GM23248 (cell line): ENCODE data around the gene CDK16. TPM values are rescaled to one million over a fixed set of nuclear protein-coding genes. Genes with fewer than 3 reads are reported as not detected.
A peak's percentile ranks its signal among the peaks of the same experiment; 100 is the strongest.

Experiments used
- DNase-seq: peaks from one replicate; pipeline ENCODE4 v3.0.0-alpha.2; 2015
- H2AFZ ChIP-seq: fragments of 200-600 bp; sonication (generic); 2 replicates; pipeline ENCODE4 v1.6.1; 2016; ENCODE audit warnings: antibody characterized with exemption
- H3F3A ChIP-seq: fragments of 200-600 bp; sonication (generic); 2 replicates; pipeline ENCODE4 v1.6.1; 2016; ENCODE audit warnings: mild to moderate bottlenecking, antibody characterized with exemption, mixed run types; ENCODE audit not compliant: insufficient read depth
- H3K27ac ChIP-seq: fragments of 200-600 bp; sonication (generic); 2 replicates; pipeline ENCODE4 v1.5.1; 2016; ENCODE audit warnings: mild to moderate bottlenecking
- H3K27me3 ChIP-seq: fragments of 200-600 bp; sonication (generic); replicated peaks from 2 replicates; pipeline ENCODE4 v1.6.1; 2016; ENCODE audit warnings: mild to moderate bottlenecking; ENCODE audit not compliant: insufficient read depth
- H3K36me3 ChIP-seq: fragments of 200-600 bp; sonication (generic); 2 replicates; pipeline ENCODE4 v1.6.1; 2016; ENCODE audit warnings: low read depth, mild to moderate bottlenecking
- H3K4me1 ChIP-seq: fragments of 200-600 bp; sonication (generic); 2 replicates; pipeline ENCODE4 v1.6.1; 2016; ENCODE audit warnings: mild to moderate bottlenecking; ENCODE audit not compliant: insufficient read depth
- H3K4me2 ChIP-seq: fragments of 200-600 bp; sonication (generic); one replicate; pipeline ENCODE4 v1.6.1; 2016; ENCODE audit warnings: mild to moderate bottlenecking; ENCODE audit not compliant: unreplicated experiment
- H3K4me3 ChIP-seq: fragments of 200-600 bp; sonication (generic); 2 replicates; pipeline ENCODE4 v1.5.1; 2016; ENCODE audit warnings: mild to moderate bottlenecking
- H3K79me2 ChIP-seq: fragments of 200-600 bp; sonication (generic); 2 replicates; pipeline ENCODE4 v1.6.1; 2016; ENCODE audit warnings: mild to moderate bottlenecking; ENCODE audit not compliant: insufficient read depth
- H3K9ac ChIP-seq: fragments of 200-600 bp; sonication (generic); 2 replicates; pipeline ENCODE4 v1.6.1; 2016; ENCODE audit warnings: mild to moderate bottlenecking
- H3K9me2 ChIP-seq: fragments of 200-600 bp; sonication (generic); 2 replicates; pipeline ENCODE4 v1.6.1; 2016; ENCODE audit warnings: mixed run types, mild to moderate bottlenecking, moderate library complexity; ENCODE audit not compliant: insufficient read depth
- H3K9me3 ChIP-seq: fragments of 200-600 bp; sonication (generic); one replicate; pipeline ENCODE4 v1.6.1; 2017; ENCODE audit warnings: low read depth
- H4K20me1 ChIP-seq: fragments of 200-600 bp; sonication (generic); 2 replicates; pipeline ENCODE4 v1.6.0; 2016; ENCODE audit not compliant: insufficient read depth
- EZH2 ChIP-seq: fragments of 200-600 bp; sonication (generic); IDR thresholded peaks from 2 replicates; pipeline ENCODE4 v1.6.1; 2018; ENCODE audit warnings: antibody characterized with exemption, mild to moderate bottlenecking; ENCODE audit not compliant: insufficient read depth, poor library complexity, severe bottlenecking
- EZH2phosphoT487 ChIP-seq: fragments of 200-600 bp; sonication (generic); IDR thresholded peaks from 2 replicates; pipeline ENCODE4 v1.6.1; 2018; ENCODE audit warnings: antibody characterized with exemption, moderate library complexity, mild to moderate bottlenecking, low read depth; ENCODE audit not compliant: insufficient read depth
- WGBS, 2 experiments: methylation state at CpG; one replicate each; pipeline ENCODE4 v1.1.6; 2015 to 2017; ENCODE audit warnings: low lambda C conversion rate in 2 of 2, low coverage in 1 of 2; ENCODE audit errors: missing lambda C conversion rate in 2 of 2; 5-methylcytosine and 5-hydroxymethylcytosine counted together
- in situ Hi-C: fragments of 300-500 bp; cut with MboI; formaldehyde crosslinking; loops from 2 replicates; pipeline ENCODE4 v1.15.0; 2020
- polyA plus RNA-seq: library from polyadenylated mRNA; unstranded; fragments of >200 nt; fragmentation: Nextera tagmentation; extraction: Ambion mirVana; gene quantifications from 2 replicates; pipeline ENCODE4 v1.2.1, GENCODE V29; 2016
- total RNA-seq: library from RNA; depleted of rRNA; stranded (reverse); fragments of >200 nt; shearing (Covaris generic); gene quantifications from 2 replicates; pipeline ENCODE4 v1.2.3, GENCODE V29; 2014

Gene CDK16
- total and polyA plus RNA-seq, 2 experiments from 2014 or later = 97.8 to 103 TPM

DNA sequence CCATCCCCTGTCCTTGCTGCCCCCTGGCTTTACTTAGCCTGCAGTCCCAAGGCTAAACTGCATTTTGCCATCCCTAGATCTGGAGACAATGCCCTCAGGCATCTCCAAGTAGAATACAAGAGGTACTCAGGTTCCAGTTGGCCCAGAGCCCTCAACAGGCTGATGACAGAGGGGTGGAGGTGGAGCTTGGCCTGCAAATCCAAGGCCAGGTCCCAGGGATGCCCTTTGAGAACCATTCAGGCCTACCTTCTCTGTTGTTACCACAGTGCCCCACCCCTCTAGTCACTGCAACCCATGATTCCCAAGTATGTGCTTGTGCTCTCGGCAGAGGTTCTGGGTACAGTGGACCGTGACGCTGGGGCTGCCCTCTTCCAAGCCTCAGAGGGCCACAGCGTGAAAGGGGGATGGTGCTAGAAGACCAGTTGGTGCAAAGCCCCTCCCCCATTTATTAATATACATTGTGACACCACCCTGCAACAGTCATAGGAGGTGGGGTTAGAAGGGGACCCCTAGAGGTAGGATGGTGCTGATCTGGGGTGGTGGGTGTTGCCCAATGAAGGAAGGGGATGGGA lies 31.3 kb upstream of the CDK16 start:
- Histone ChIP-seq H3F3A (no peaks in the 10 kb centered on the region), H4K20me1 (no peaks in the 10 kb centered on the region), H3K9ac (no peak overlapping the region), H3K9me3 (no peaks in the 10 kb centered on the region), H3K4me2 (no peak overlapping the region), H2AFZ (no peak overlapping the region), H3K36me3 (no peaks in the 10 kb centered on the region), H3K4me1 (0 out of 2 replicates have a peak, but pooled peaks cover 4% of the 10 kb centered on the region), H3K27ac (no peak overlapping the region), H3K9me2 (no peaks in the 10 kb centered on the region), H3K79me2 (peaks cover 14% of the 10 kb centered on the region), H3K4me3 (no peak overlapping the region), H3K27me3 (no peaks in the 10 kb centered on the region)
- no peak for TF ChIP-seq EZH2
- TF ChIP-seq EZH2phosphoT487 = no peak
- in situ Hi-C loops = no loop called here
- no peak for DNase-seq
- 98 to 100% methylated on average over 3 to 4 of the region's 4 CpGs for WGBS, 2 experiments

GRCh38 chrX:47189906-47190305 lies 28.6 kb upstream of the CDK16 start:
- Histone ChIP-seq H3K9me2 (no peaks in the 10 kb centered on the region), H3K79me2 (peaks cover 26% of the 10 kb centered on the region), H3F3A (0 out of 2 replicates have a peak, but pooled peaks cover 6% of the 10 kb centered on the region), H3K4me2 (no peak overlapping the region), H3K4me1 (peaks cover 8% of the 10 kb centered on the region; the same call in 1 of the 2 replicates), H3K9ac (no peak overlapping the region), H3K36me3 (no peaks in the 10 kb centered on the region), H3K9me3 (no peaks in the 10 kb centered on the region), H3K27ac (no peak overlapping the region), H4K20me1 (no peaks in the 10 kb centered on the region), H2AFZ (no peak overlapping the region), H3K27me3 (no peaks in the 10 kb centered on the region), H3K4me3 (no peak overlapping the region)
- DNase-seq = no peak
- 62 to 67% methylated on average over 18 to 19 of the region's 19 CpGs for WGBS, 2 experiments
- TF ChIP-seq EZH2 (no peak), EZH2phosphoT487 (no peak)
- in situ Hi-C loops = no loop called here

GRCh38 chrX:47190445-47191269 lies 27.8 kb upstream of the CDK16 start:
- in situ Hi-C loops = no loop called here
- Histone ChIP-seq H3K9me3 (no peaks in the 10 kb centered on the region), H3K79me2 (peaks cover 34% of the 10 kb centered on the region), H3F3A (0 out of 2 replicates have a peak, but pooled peaks cover 6% of the 10 kb centered on the region), H3K4me2 (peak overlapping the region; percentile 86), H3K27ac (peak overlapping the region; percentile 58), H2AFZ (peak overlapping the region; percentile 91), H4K20me1 (no peaks in the 10 kb centered on the region), H3K4me1 (peaks cover 12% of the 10 kb centered on the region; the same call in 1 of the 2 replicates), H3K9ac (peak overlapping the region; percentile 91), H3K4me3 (peak overlapping the region; percentile 91), H3K36me3 (no peaks in the 10 kb centered on the region), H3K9me2 (no peaks in the 10 kb centered on the region), H3K27me3 (no peaks in the 10 kb centered on the region)
- no peak for TF ChIP-seq EZH2phosphoT487
- TF ChIP-seq EZH2 = no peak
- peak; percentile 91 for DNase-seq
- 4 to 5% methylated on average over 26 to 29 of the region's 40 CpGs for WGBS, 2 experiments

- TF ChIP-seq EZH2 (no peak), EZH2phosphoT487 (no peak)
- Histone ChIP-seq H3K4me2 (peak overlapping the region; percentile 86), H3K9me3 (no peaks in the 10 kb centered on the region), H4K20me1 (no peaks in the 10 kb centered on the region), H3K79me2 (peaks cover 40% of the 10 kb centered on the region), H3K4me1 (peaks cover 19% of the 10 kb centered on the region; the same call in 1 of the 2 replicates), H3F3A (0 out of 2 replicates have a peak, but pooled peaks cover 6% of the 10 kb centered on the region), H3K36me3 (no peaks in the 10 kb centered on the region), H3K9ac (peak overlapping the region; percentile 91), H2AFZ (peak overlapping the region; percentile 91), H3K9me2 (no peaks in the 10 kb centered on the region), H3K4me3 (peak overlapping the region; percentile 91), H3K27ac (peak overlapping the region; percentile 58; the same call in 1 of the 2 replicates), H3K27me3 (no peaks in the 10 kb centered on the region)
- whole genome bisulfite sequencing, 2 experiments = 1 to 2% methylated on average over 19 to 23 of the region's 26 CpGs
- peak; percentile 59 for DNase-seq
- in situ Hi-C loops = no loop called here
Observed at GRCh38 chrX:47191331-47191730, 27.1 kb upstream of the CDK16 start.
